ENCODE measurements around the gene ISM1.

ISM1 gene

DNA sequence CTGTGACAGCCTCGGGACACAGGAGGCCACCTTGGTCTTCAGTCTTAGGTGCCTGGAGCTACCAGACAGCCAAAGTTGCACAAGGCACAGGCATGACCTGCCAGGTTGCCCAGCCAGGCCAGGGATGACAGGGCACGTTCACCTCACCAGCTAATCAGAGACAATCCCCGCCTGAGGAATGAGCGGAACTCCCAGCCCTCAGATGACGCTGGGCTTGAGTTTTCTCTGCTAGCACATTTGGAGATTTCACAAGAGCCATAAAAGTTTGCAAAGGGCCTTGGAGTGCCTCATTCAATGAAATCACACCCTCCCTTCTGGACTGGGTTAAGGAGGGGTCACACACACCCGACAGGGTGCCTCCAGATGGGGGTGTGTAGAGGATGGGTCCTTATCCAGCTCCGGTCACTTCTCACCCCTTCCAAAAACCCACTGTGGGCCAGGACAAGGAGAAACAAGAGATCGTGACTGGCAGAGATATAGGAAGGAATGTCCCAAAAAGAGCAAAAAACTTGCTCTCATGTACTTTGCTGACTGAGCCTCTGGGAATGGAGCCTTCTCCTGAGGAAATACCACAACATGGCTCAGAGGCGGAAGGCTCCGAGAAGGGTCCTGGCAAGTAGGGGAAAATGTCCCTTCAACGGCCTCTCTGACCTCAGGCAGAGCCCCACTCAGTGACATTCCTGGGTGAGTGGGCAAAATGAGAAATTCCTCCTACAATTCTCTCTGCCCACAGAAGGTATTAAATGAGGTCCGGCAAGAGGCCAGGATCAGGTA lies 121.6 kb downstream of the ISM1 start:
- TF ChIP-seq, protein P1, sequence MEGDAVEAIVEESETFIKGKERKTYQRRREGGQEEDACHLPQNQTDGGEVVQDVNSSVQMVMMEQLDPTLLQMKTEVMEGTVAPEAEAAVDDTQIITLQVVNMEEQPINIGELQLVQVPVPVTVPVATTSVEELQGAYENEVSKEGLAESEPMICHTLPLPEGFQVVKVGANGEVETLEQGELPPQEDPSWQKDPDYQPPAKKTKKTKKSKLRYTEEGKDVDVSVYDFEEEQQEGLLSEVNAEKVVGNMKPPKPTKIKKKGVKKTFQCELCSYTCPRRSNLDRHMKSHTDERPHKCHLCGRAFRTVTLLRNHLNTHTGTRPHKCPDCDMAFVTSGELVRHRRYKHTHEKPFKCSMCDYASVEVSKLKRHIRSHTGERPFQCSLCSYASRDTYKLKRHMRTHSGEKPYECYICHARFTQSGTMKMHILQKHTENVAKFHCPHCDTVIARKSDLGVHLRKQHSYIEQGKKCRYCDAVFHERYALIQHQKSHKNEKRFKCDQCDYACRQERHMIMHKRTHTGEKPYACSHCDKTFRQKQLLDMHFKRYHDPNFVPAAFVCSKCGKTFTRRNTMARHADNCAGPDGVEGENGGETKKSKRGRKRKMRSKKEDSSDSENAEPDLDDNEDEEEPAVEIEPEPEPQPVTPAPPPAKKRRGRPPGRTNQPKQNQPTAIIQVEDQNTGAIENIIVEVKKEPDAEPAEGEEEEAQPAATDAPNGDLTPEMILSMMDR (IDR thresholded peaks at IDR 0.05; ENCODE audit: low read depth, low read length): no peak
- no peak overlapping the region for H3K4me3 ChIP-seq (ENCODE audit: low read depth, low read length)
- in situ Hi-C loops (cut with HindIII; ENCODE audit: low sequenced_read_pairs): no loop called here
- DNase-seq (ENCODE audit: low read depth, low spot score): no peak

GRCh38 chr20:13344671-13345070 lies 123.6 kb downstream of the ISM1 start:
- in situ Hi-C loops (cut with HindIII; ENCODE audit: low sequenced_read_pairs): no loop called here
- no peak for DNase-seq (ENCODE audit: low read depth, low spot score)
- TF ChIP-seq, protein P1 (IDR thresholded peaks at IDR 0.05; ENCODE audit: low read depth, low read length): no peak
- no peak overlapping the region for H3K4me3 ChIP-seq (ENCODE audit: low read depth, low read length)

DNA sequence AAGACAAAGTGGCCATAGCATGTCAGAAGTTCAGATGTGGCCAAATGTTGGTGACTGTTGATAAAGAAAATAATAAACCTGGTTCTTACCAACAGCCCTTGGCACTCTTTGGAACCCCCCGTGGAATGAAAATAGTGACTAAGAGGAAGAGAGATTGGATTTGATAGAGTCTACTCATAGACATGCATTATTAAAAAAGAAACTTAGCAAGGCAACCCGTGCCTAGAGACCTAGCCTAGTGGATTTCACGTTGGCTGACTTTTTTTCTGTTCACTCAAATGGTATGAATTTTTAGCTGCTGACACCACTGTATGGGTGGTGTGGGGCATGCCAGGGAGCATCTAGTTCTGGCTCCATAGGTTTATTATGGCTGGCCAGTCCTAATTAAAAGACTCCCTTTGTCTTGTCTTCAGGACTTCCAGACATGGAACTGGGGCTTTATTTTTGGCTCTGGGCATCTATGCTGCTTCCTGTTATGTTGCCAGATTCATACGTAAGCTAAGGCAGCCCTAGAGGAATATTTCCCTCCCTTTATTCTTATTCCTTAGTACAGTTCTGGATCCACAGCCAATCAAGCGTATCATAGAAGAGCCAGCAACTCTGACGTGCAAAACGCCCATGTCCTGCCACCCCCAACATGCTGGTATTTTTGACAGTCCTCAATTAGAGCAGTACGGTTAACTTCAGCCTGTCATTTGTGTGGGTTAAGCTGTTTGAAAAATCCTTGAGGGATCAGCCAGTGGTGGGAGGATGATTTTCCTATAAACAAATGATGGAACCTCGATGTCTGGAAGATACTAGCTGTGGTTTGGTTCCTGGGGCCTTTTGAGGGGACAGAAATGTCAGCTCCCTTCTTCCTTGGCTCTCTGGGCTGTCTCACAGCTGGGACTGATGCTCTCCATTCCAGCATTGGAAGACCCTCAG lies 127.5 kb downstream of the ISM1 start:
- H3K4me3 ChIP-seq (ENCODE audit: low read depth, low read length): no peak overlapping the region
- peak; percentile 58 for DNase-seq (ENCODE audit: low read depth, low spot score)
- TF ChIP-seq, protein P1 (IDR thresholded peaks at IDR 0.05; ENCODE audit: low read depth, low read length): no peak
- in situ Hi-C loops (cut with HindIII; ENCODE audit: low sequenced_read_pairs): no loop called here

DNA sequence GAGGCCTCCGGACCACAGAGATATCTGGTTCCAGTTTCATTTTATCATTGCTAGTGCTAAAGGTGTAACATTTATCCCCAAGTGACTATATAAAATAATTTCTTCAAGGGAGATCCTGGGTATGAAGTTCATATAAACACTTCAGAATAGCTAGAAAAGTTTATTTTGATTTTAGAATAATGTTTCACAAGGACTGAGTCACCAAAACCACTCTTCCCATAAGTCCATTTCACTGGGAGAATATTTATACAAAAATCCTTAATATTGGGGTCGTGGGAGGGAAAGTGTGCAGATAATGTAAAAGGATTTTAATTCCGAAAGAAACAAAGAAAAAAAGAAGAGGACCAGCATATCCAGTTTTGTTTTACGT lies 128.1 kb downstream of the ISM1 start:
- H3K4me3 ChIP-seq (ENCODE audit: low read depth, low read length): no peak overlapping the region
- in situ Hi-C loops (cut with HindIII; ENCODE audit: low sequenced_read_pairs): no loop called here
- no peak for DNase-seq (ENCODE audit: low read depth, low spot score)
- TF ChIP-seq, protein P1 (IDR thresholded peaks at IDR 0.05; ENCODE audit: low read depth, low read length): no peak
